Stomach (tissue), 4 donors: ENCODE measurements around the gene PAX4.

Source experiments
- CTCF ChIP-seq, 7 experiments: fragments of 450-650 bp in 4 of 7; fragments of 200-600 bp in 3 of 7; sonication (generic) in 3 of 7; IDR thresholded peaks; one replicate each; pipeline ENCODE4 v1.5.1; 2016 to 2019; ENCODE audit warnings: antibody characterized with exemption in 7 of 7, control low read depth in 2 of 7, mild to moderate bottlenecking in 1 of 7
- POLR2A ChIP-seq, 4 donors: fragments of 450-650 bp; IDR thresholded peaks; one replicate each; pipeline ENCODE4 v1.6.1; 2016; ENCODE audit warnings: antibody characterized with exemption in 4 of 4, control low read depth in 2 of 4, mild to moderate bottlenecking in 1 of 4, moderate library complexity in 1 of 4

- TF ChIP-seq POLR2A (IDR thresholded peaks at IDR 0.05) (no peak), CTCF (IDR thresholded peaks at IDR 0.05) (no peak)
These were observed 46.0 kb downstream of the PAX4 start for GRCh38 chr7:127571741-127572505.
